ENCODE measurements around the gene BEND2.
"Not testable (repeated sequence)": the region's sequence is repeated elsewhere in the genome, so short reads cannot be mapped to it uniquely, and the experiment has no call there.

Gene BEND2

GRCh38 chrX:18220786-18221185 lies at the start of gene BEND2:
TSS of gene BEND2 (minus strand) at chrX:18220886. CDS start at chrX:18220750, 136 bp downstream.
- DNase-seq: no peak

GRCh38 chrX:18255059-18255458 lies 34.4 kb upstream of the BEND2 start:
- DNase-seq: no peak

GRCh38 chrX:18252644-18253359 lies 32.1 kb upstream of the BEND2 start:
- DNase-seq: no peak

GRCh38 chrX:18229646-18230045 lies 9.0 kb upstream of the BEND2 start:
- DNase-seq: not testable (repeated sequence)

GRCh38 chrX:18228069-18228468 lies 7.4 kb upstream of the BEND2 start:
- DNase-seq: no peak

GRCh38 chrX:18227458-18227857 lies 6.8 kb upstream of the BEND2 start:
- DNase-seq: no peak

- DNase-seq: no peak
These were observed 10.2 kb downstream of the BEND2 start for GRCh38 chrX:18210470-18210869.

- no peak for DNase-seq
These were observed 14.0 kb downstream of the BEND2 start for GRCh38 chrX:18206657-18207056.

GRCh38 chrX:18203631-18204030 lies 17.1 kb downstream of the BEND2 start:
- no peak for DNase-seq

- no peak for DNase-seq
These were observed 26.0 kb downstream of the BEND2 start for GRCh38 chrX:18194688-18195087.

GRCh38 chrX:18179446-18179845 lies 41.2 kb downstream of the BEND2 start:
- DNase-seq: no peak

- no peak for DNase-seq
These were observed 45.7 kb downstream of the BEND2 start for GRCh38 chrX:18174971-18175370.

- no peak for DNase-seq
These were observed 46.5 kb downstream of the BEND2 start for GRCh38 chrX:18174209-18174608.

GRCh38 chrX:18173494-18174180 lies 47.0 kb downstream of the BEND2 start:
- DNase-seq: no peak

- no peak for DNase-seq
These were observed 47.7 kb downstream of the BEND2 start for GRCh38 chrX:18172970-18173369.

GRCh38 chrX:18170910-18171309 lies 49.8 kb downstream of the BEND2 start:
- no peak for DNase-seq

GRCh38 chrX:18166068-18166467 lies 54.6 kb downstream of the BEND2 start:
- DNase-seq: no peak

GRCh38 chrX:18160369-18160768 lies 60.3 kb downstream of the BEND2 start:
- DNase-seq: no peak

GRCh38 chrX:18158963-18159362 lies 61.7 kb downstream of the BEND2 start:
- no peak for DNase-seq

GRCh38 chrX:18151649-18152048 lies 69.0 kb downstream of the BEND2 start:
- no peak for DNase-seq

GRCh38 chrX:18151157-18151556 lies 69.5 kb downstream of the BEND2 start:
- DNase-seq: no peak

GRCh38 chrX:18149454-18149853 lies 71.2 kb downstream of the BEND2 start:
- no peak for DNase-seq

GRCh38 chrX:18146954-18147353 lies 73.7 kb downstream of the BEND2 start:
- DNase-seq: peak; percentile 40

GRCh38 chrX:18146009-18146408 lies 74.7 kb downstream of the BEND2 start:
- DNase-seq: no peak

- DNase-seq: no peak
These were observed 83.9 kb downstream of the BEND2 start for GRCh38 chrX:18136816-18137215.

Measured in activated CD4-positive, alpha-beta T cell treated with anti-CD3 and anti-CD28 coated beads, Interleukin-10, Interleukin-2, amounts not matched to agents 100 ng/mL and 50 ng/mL, durations not matched to agents 16 hours and 8 hours (primary cell).